ENCODE data around the gene TSEN34.
A peak's percentile ranks its signal among the peaks of the same experiment; 100 is the strongest.

DNA sequence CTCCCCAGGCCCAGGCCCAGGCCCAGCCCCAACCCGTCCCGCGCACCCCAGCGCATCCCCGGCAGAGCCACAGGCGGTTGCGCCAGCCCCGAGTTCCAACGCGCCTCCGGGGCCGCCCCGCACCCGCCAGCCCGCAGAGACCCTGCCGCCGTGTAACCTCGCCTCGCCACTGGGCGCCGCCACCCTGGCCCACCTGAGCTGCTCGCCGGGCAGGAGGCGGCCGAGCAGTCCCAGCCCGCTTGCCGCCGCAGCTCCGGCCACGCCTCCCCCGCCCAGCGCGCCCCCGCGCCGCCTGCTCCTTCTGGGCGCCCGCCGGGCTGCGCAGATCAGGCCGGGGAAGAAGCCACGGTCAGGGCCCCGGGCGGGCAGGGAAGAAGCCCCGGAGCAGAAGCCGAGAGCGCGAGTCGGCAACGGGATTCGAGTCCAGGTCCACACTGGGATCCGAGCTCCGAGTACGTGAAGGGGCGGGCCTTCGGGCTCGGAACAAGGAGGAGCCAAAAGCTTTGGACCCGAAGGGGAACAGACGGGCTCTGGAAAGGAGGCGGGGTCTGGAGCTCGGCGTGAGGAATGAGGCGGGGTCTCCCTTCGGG, 1.9 kb upstream of the TSEN34 start, which contains the start of gene MBOAT7:
- TF ChIP-seq, protein P1, sequence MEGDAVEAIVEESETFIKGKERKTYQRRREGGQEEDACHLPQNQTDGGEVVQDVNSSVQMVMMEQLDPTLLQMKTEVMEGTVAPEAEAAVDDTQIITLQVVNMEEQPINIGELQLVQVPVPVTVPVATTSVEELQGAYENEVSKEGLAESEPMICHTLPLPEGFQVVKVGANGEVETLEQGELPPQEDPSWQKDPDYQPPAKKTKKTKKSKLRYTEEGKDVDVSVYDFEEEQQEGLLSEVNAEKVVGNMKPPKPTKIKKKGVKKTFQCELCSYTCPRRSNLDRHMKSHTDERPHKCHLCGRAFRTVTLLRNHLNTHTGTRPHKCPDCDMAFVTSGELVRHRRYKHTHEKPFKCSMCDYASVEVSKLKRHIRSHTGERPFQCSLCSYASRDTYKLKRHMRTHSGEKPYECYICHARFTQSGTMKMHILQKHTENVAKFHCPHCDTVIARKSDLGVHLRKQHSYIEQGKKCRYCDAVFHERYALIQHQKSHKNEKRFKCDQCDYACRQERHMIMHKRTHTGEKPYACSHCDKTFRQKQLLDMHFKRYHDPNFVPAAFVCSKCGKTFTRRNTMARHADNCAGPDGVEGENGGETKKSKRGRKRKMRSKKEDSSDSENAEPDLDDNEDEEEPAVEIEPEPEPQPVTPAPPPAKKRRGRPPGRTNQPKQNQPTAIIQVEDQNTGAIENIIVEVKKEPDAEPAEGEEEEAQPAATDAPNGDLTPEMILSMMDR (conservative IDR thresholded peaks at IDR 0.05; ENCODE audit: low read length), result peak; percentile 71
- TF ChIP-seq EZH2phosphoT487 (IDR thresholded peaks at IDR 0.05; ENCODE audit: borderline replicate concordance, low read depth, low read length), result no peak
